Activated CD8-positive, alpha-beta T cell treated with anti-CD3 and anti-CD28 coated beads, Interleukin-2, amount 10 ng/mL, durations not matched to agents 7 days and 5 days (primary cell): ENCODE measurements around the gene HLA-A. TPM values are rescaled to one million over a fixed set of nuclear protein-coding genes. Genes with fewer than 3 reads are reported as not detected.

Source experiments
- ATAC-seq: fragments of 150-1000 bp; cut with Tn5 transposase; one replicate; pipeline ENCODE4 v1.10.0; 2021; ENCODE audit warnings: moderate library complexity
- CTCF ChIA-PET: fragments of 350-600 bp; sonication (Branson Sonifier 250); formaldehyde crosslinking; loops from one replicate; lab custom pipeline; 2021; ENCODE audit warnings: antibody characterized with exemption; lab: Charles Lee
- POLR2A ChIA-PET: fragments of 350-600 bp; sonication (Branson Sonifier 250); formaldehyde crosslinking; loops from one replicate; lab custom pipeline; 2021; ENCODE audit warnings: antibody characterized with exemption; lab: Charles Lee
- DNase-seq: peaks from one replicate; pipeline ENCODE4 v3.0.0-alpha.2; 2020
- H3K27ac Mint-ChIP-seq: one replicate; pipeline ENCODE4 v1.8.0; 2021; ENCODE audit warnings: mild to moderate bottlenecking, mixed read lengths
- H3K27me3 Mint-ChIP-seq: one replicate; pipeline ENCODE4 v1.8.0; 2021; ENCODE audit warnings: low read depth, mixed read lengths
- H3K36me3 Mint-ChIP-seq: one replicate; pipeline ENCODE4 v1.8.0; 2021; ENCODE audit warnings: low read depth, mixed read lengths
- H3K4me1 Mint-ChIP-seq: one replicate; pipeline ENCODE4 v1.8.0; 2021; ENCODE audit warnings: low read depth, mixed read lengths
- H3K4me3 Mint-ChIP-seq: one replicate; pipeline ENCODE4 v1.8.0; 2021; ENCODE audit warnings: mild to moderate bottlenecking, mixed read lengths
- H3K9me3 Mint-ChIP-seq: one replicate; pipeline ENCODE4 v1.8.0; 2022; ENCODE audit warnings: mixed read lengths; ENCODE audit not compliant: insufficient read depth
- total RNA-seq, 2 experiments: library from RNA; stranded (reverse); gene quantifications; one replicate each; pipeline ENCODE4 v1.2.3, GENCODE V29; 2021

Gene HLA-A
- total RNA-seq, 2 experiments from 2014 or later: 1,178 to 1,183 TPM

DNA sequence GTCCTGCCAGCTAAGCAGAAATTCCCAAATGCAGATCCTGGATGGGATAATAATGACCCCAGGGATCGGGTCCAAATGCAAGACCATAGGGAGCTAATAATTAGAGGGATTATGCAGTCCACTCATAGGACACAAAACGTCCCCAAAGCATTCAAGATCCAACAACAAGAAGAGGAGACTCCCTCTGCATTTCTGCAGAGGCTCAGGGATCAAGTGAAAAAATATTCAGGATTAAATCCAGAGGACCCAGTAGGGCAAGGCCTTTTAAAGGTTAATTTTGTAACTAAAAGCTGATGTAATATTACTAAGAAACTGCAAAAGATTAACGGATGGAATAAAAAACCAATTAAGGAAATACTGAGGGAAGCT lies 22.2 kb downstream of the HLA-A start:
- Mint-ChIP-seq H3K27ac (peak overlapping the region; percentile 71), H3K9me3 (no peaks in the 10 kb centered on the region), H3K4me3 (peak overlapping the region; percentile 20), H3K4me1 (peaks cover 30% of the 10 kb centered on the region), H3K36me3 (no peaks in the 10 kb centered on the region), H3K27me3 (no peaks in the 10 kb centered on the region)
- ChIA-PET CTCF (interaction anchor here (0.8 to 4.3 kb wide), 10 partner anchors 10 to 316 kb away, joined by 3 to 38 read pairs (median 4); no protein-coding TSS in a partner anchor), POLR2A (interaction anchor here (0.7 to 1.9 kb wide), 8 partner anchors 10 to 730 kb away, joined by 3 to 6 read pairs (median 4); partner anchors contain the start of genes HLA-A, POLR1H and PPP1R11)
- ATAC-seq (no peak), DNase-seq (no peak)

DNA sequence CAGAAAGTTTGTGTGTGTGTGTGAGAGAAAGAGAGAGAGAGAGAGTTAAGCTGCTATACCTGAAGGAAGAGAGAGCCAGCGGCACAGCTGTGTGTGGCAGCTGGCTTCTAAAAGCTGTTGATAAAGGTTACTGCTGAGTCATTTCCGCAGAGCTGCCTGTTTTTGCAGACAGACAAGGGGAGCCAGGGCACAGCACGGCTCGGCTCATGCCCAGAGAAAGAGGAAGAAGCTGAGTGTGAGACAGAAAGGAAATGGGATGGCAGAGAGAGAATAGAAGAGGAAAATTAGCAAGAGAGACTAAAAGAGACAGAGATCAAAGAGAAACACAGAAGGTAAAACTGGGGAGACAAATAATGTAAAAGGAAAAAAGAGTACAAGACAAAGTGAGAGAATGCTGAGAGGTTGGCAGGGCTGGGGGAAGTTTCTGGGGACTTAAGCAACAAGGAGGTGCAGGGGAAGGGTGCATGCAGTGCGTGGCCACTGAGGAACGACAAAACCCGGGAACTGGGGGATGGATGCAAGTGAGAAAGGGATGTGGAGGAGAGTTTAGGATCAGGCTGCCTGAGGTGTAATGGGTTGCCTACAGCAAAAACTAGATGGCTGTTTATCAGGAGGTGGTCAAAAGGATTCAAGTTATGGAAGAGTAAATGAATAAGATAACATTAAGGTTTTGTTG lies 22.7 kb downstream of the HLA-A start:
- CTCF ChIA-PET: interaction anchor here (0.8 to 4.3 kb wide), 9 partner anchors 10 to 317 kb away, joined by 3 to 38 read pairs (median 4); no protein-coding TSS in a partner anchor
- POLR2A ChIA-PET: interaction anchor here (0.7 to 1.9 kb wide), 8 partner anchors 10 to 730 kb away, joined by 3 to 6 read pairs (median 4); partner anchors contain the start of genes HLA-A, POLR1H and PPP1R11
- H3K36me3 Mint-ChIP-seq: no peaks in the 10 kb centered on the region
- H3K27me3 Mint-ChIP-seq: no peaks in the 10 kb centered on the region
- peak; percentile 68 for DNase-seq
- H3K9me3 Mint-ChIP-seq: no peaks in the 10 kb centered on the region
- peak; percentile 94 for ATAC-seq
- H3K27ac Mint-ChIP-seq: peak overlapping the region; percentile 71
- H3K4me1 Mint-ChIP-seq: peaks cover 30% of the 10 kb centered on the region
- H3K4me3 Mint-ChIP-seq: peak overlapping the region; percentile 20

DNA sequence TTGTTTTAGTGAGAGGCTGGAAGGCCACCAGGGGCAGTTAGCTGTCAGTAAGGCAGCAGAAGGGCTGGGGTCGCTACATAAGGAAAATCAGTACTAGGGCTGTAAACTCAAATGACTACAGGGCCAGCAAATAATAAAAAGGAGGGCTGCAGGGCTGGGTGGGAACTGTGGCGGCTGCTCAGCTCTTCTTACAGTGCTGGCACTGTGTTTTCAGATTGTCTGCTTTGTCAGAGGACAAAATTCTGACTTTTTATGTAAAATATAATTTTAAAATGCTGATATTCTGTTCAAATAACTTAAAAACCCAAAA lies 23.2 kb downstream of the HLA-A start:
- DNase-seq: no peak
- Mint-ChIP-seq H3K27me3 (no peaks in the 10 kb centered on the region), H3K36me3 (no peaks in the 10 kb centered on the region), H3K4me3 (no peak overlapping the region), H3K4me1 (peaks cover 30% of the 10 kb centered on the region), H3K9me3 (no peaks in the 10 kb centered on the region), H3K27ac (peak overlapping the region; percentile 71)
- ChIA-PET CTCF (interaction anchor here (1.0 to 4.3 kb wide), 5 partner anchors 23 to 315 kb away, joined by 3 to 38 read pairs (median 4); no protein-coding TSS in a partner anchor), POLR2A (interaction anchor here (0.9 to 1.9 kb wide), 3 partner anchors 9 to 101 kb away, joined by 3 to 6 read pairs (median 3); partner anchors contain the start of gene PPP1R11)
- no peak for ATAC-seq

GRCh38 chr6:29965873-29966601 lies 23.7 kb downstream of the HLA-A start:
- POLR2A ChIA-PET: interaction anchor here (1.9 kb wide), 1 partner anchor 9 kb away, joined by 6 read pairs; no protein-coding TSS in a partner anchor

GRCh38 chr6:29967379-29968010 lies 25.2 kb downstream of the HLA-A start:
- POLR2A ChIA-PET: no interaction called here

More at GRCh38 chr6:29965873-29966601, 23.7 kb downstream of the HLA-A start:
- no peaks in the 10 kb centered on the region for H3K9me3 Mint-ChIP-seq
- peaks cover 30% of the 10 kb centered on the region for H3K4me1 Mint-ChIP-seq
- no peak overlapping the region for H3K27ac Mint-ChIP-seq
- CTCF ChIA-PET: interaction anchor here (1.0 to 4.3 kb wide), 5 partner anchors 9 to 165 kb away, joined by 3 to 38 read pairs (median 3); no protein-coding TSS in a partner anchor
- DNase-seq (no peak), ATAC-seq (peak; percentile 42)
- no peak overlapping the region for H3K4me3 Mint-ChIP-seq
- no peaks in the 10 kb centered on the region for H3K27me3 Mint-ChIP-seq
- H3K36me3 Mint-ChIP-seq: no peaks in the 10 kb centered on the region

GRCh38 chr6:29968130-29968529 lies 25.8 kb downstream of the HLA-A start:
- DNase-seq: no peak
- no peak overlapping the region for H3K4me3 Mint-ChIP-seq
- no peaks in the 10 kb centered on the region for H3K36me3 Mint-ChIP-seq
- H3K27me3 Mint-ChIP-seq: peaks cover 7% of the 10 kb centered on the region
- no peak for ATAC-seq
- ChIA-PET POLR2A (no interaction called here), CTCF (interaction anchor here (0.9 to 4.3 kb wide), 5 partner anchors 42 to 265 kb away, joined by 3 to 38 read pairs (median 4); no protein-coding TSS in a partner anchor)
- peaks cover 37% of the 10 kb centered on the region for H3K4me1 Mint-ChIP-seq
- H3K27ac Mint-ChIP-seq: no peak overlapping the region
- H3K9me3 Mint-ChIP-seq: no peaks in the 10 kb centered on the region

More at GRCh38 chr6:29967379-29968010, 25.2 kb downstream of the HLA-A start:
- Mint-ChIP-seq H3K36me3 (no peaks in the 10 kb centered on the region), H3K4me1 (peaks cover 35% of the 10 kb centered on the region), H3K4me3 (no peak overlapping the region), H3K27ac (no peak overlapping the region), H3K27me3 (peaks cover 2% of the 10 kb centered on the region), H3K9me3 (no peaks in the 10 kb centered on the region)
- DNase-seq: no peak
- CTCF ChIA-PET: interaction anchor here (0.9 to 4.3 kb wide), 7 partner anchors 41 to 265 kb away, joined by 3 to 38 read pairs (median 3); no protein-coding TSS in a partner anchor
- ATAC-seq: no peak

GRCh38 chr6:29968905-29969304 lies 26.6 kb downstream of the HLA-A start:
- Mint-ChIP-seq H3K36me3 (no peaks in the 10 kb centered on the region), H3K27me3 (peaks cover 13% of the 10 kb centered on the region), H3K4me1 (peaks cover 33% of the 10 kb centered on the region), H3K4me3 (no peak overlapping the region), H3K9me3 (no peaks in the 10 kb centered on the region), H3K27ac (no peak overlapping the region)
- ATAC-seq (no peak), DNase-seq (no peak)
- CTCF ChIA-PET: interaction anchor here (1.1 kb wide), 1 partner anchor 315 kb away, joined by 4 read pairs; no protein-coding TSS in a partner anchor
- POLR2A ChIA-PET: interaction anchor here (1.0 kb wide), 2 partner anchors 24 to 93 kb away, joined by 3 read pairs; partner anchors contain the start of gene POLR1H

DNA sequence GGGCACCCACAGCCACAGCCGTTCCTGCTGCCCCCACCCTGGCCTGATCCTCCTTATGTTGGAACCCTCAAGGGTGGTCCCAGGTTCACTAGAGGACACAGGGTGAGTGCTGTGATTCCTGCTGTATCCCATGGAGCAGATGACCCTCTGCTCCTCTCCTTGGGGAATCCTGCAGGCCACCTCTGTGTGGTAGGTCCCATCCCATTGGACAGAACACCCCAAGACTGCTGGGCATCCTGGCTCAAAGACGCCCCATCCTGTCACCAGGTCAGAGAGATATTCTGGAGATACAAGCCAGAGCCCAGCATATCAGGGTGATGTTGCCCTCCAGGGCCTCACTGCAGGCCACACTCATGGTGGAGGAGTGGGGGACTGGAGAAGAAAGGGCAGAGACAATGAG lies 28.4 kb downstream of the HLA-A start:
- no peak overlapping the region for H3K4me3 Mint-ChIP-seq

DNA sequence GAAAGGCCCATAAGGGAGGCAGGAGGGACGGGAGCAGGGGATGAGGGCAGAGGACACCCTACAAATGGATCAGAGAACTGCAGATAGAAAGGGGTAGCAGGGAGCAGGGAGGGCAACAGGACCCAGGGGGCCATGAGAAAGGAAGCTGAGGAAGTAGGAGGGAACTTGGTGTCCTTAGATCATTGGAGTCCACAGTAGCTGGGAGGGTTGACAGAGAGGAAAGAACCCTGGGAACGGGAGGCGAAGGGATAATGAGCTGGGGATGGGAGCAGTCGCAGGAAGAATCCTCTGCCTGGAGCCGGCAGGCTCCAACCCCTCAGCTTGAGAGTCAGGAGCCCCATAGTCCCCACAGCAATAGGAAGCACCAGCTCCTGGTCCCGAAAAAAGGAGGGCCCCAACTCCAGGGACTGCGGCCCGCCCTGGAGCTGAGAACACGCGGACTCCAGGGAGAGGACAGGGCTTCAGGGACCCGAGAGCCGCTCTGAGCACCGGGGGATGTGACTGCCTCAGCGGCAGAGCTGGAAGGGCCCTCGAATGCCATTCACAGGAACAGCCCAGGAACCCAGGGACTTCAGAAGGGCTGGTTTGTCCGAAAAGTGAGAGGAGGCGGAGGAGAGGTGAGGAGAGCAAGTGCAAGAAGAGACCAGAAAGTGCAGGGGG lies 32.7 kb downstream of the HLA-A start:
- CTCF ChIA-PET: interaction anchor here (0.8 to 1.7 kb wide), 7 partner anchors 9 to 322 kb away, joined by 3 to 6 read pairs (median 3); no protein-coding TSS in a partner anchor
- DNase-seq (no peak), ATAC-seq (no peak)
- POLR2A ChIA-PET: interaction anchor here (1.2 to 1.3 kb wide), 2 partner anchors 10 to 30 kb away, joined by 4 to 6 read pairs; no protein-coding TSS in a partner anchor
- H3K4me3 Mint-ChIP-seq: no peak overlapping the region
- no peak overlapping the region for H3K27ac Mint-ChIP-seq
- H3K4me1 Mint-ChIP-seq: peaks cover 40% of the 10 kb centered on the region
- H3K27me3 Mint-ChIP-seq: peaks cover 55% of the 10 kb centered on the region
- H3K9me3 Mint-ChIP-seq: no peaks in the 10 kb centered on the region
- peaks cover 4% of the 10 kb centered on the region for H3K36me3 Mint-ChIP-seq

More for the DNA sequence above, 28.4 kb downstream of the HLA-A start:
- peaks cover under 1% of the 10 kb centered on the region for H3K36me3 Mint-ChIP-seq
- ATAC-seq (no peak), DNase-seq (no peak)
- H3K9me3 Mint-ChIP-seq: no peaks in the 10 kb centered on the region
- H3K4me1 Mint-ChIP-seq: peaks cover 32% of the 10 kb centered on the region
- ChIA-PET CTCF (no interaction called here), POLR2A (no interaction called here)
- H3K27me3 Mint-ChIP-seq: peaks cover 31% of the 10 kb centered on the region
- H3K27ac Mint-ChIP-seq: no peak overlapping the region

GRCh38 chr6:29975561-29975907 lies 33.2 kb downstream of the HLA-A start:
- DNase-seq (no peak), ATAC-seq (no peak)
- Mint-ChIP-seq H3K27ac (no peak overlapping the region), H3K27me3 (peaks cover 55% of the 10 kb centered on the region), H3K36me3 (peaks cover 4% of the 10 kb centered on the region), H3K4me1 (peaks cover 40% of the 10 kb centered on the region), H3K9me3 (no peaks in the 10 kb centered on the region), H3K4me3 (no peak overlapping the region)
- ChIA-PET CTCF (interaction anchor here (0.8 to 1.7 kb wide), 6 partner anchors 9 to 322 kb away, joined by 3 to 6 read pairs (median 3); no protein-coding TSS in a partner anchor), POLR2A (interaction anchor here (1.3 kb wide), 1 partner anchor 31 kb away, joined by 4 read pairs; no protein-coding TSS in a partner anchor)
